ENCODE measurements around the gene PIKFYVE.

GRCh38 chr2:208239770-208240493 lies 26.1 kb upstream of the PIKFYVE start:
- no peak for TF ChIP-seq CTCF (IDR thresholded peaks at IDR 0.05; ENCODE audit: control extremely low read depth in 1 of 3, insufficient read depth in 1 of 3, low read depth in 1 of 3, low read length in 3 of 3)
- no peak for TF ChIP-seq SP1 (IDR thresholded peaks at IDR 0.05; ENCODE audit: low read depth, low read length)
- no peak for TF ChIP-seq POLR2A (IDR thresholded peaks at IDR 0.05; ENCODE audit: control extremely low read depth in 1 of 2, low read depth in 2 of 2, low read length in 2 of 2)
- no peak for TF ChIP-seq EZH2 (IDR thresholded peaks at IDR 0.05; ENCODE audit: low read depth, low read length, severe bottlenecking)
- no peak for TF ChIP-seq RFX5 (IDR thresholded peaks at IDR 0.05; ENCODE audit: borderline replicate concordance, low read depth, low read length)
- no peak for TF ChIP-seq SUZ12 (IDR thresholded peaks at IDR 0.05; ENCODE audit: low read length)
- TF ChIP-seq TAF1 (IDR thresholded peaks at IDR 0.05; ENCODE audit: low read depth, low read length) = no peak
- no peak for TF ChIP-seq SIN3A (conservative IDR thresholded peaks at IDR 0.05 in 1 of 2, IDR thresholded peaks at IDR 0.05 in 1 of 2; ENCODE audit: low read depth in 1 of 2, low read length in 2 of 2)
